ENCODE measurements around the gene TYMP. TPM values are rescaled to one million over a fixed set of nuclear protein-coding genes. Genes with fewer than 3 reads are reported as not detected.

TYMP gene
- total RNA-seq (2022) (41.0 and 54.4 TPM in 2 replicates), Bru-seq, nascent RNA (percentile 64 among the genes with signal in this experiment), BruChase-seq, experiment 1, labeled RNA remaining after a 6-hour chase (percentile 65 among the genes with signal in this experiment), BruChase-seq, experiment 2, labeled RNA remaining after a 2-hour chase (percentile 65 among the genes with signal in this experiment)
- long read RNA-seq, transcript TYMP-202 (10 exons, 1,614 nt) = minor isoform, 21 of 226 reads
- long read RNA-seq, transcript TYMP-208 (9 exons, 1,751 nt) = minor isoform, 20 of 226 reads
- long read RNA-seq, transcript TYMP-201 (10 exons, 1,630 nt) = major isoform, 105 of 226 reads
- long read RNA-seq, partial matches to known transcripts = 29 of 226 reads
- long read RNA-seq, other reads (novel, unspliced or antisense) = 48 of 226 reads

- peaks cover 46% of the 10 kb centered on the region for H3K36me3 Mint-ChIP-seq (ENCODE audit: insufficient read depth, unreplicated experiment)
- no peak for TF ChIP-seq CTCF (IDR thresholded peaks at IDR 0.05; ENCODE audit: unreplicated experiment)
- peak within 1 kb of the TSS; percentile 85 for H3K4me3 Mint-ChIP-seq (ENCODE audit: unreplicated experiment)
- CTCF ChIA-PET = no interaction called here
- POLR2A ChIA-PET = interaction anchor here (0.6 to 7.1 kb wide), 11 partner anchors 9 to 98 kb away, joined by 3 to 170 read pairs (median 9); partner anchors contain the start of genes ARSA, CHKB, KLHDC7B and LMF2
- BruUV-seq (replicated peaks) = no TSS peak
- H3K27ac Mint-ChIP-seq (ENCODE audit: low read depth, unreplicated experiment) = peak within 1 kb of the TSS; percentile 97
- peak; percentile 90 for DNase-seq (ENCODE audit: unreplicated experiment)
- peaks cover 22% of the 10 kb centered on the region for H3K4me1 Mint-ChIP-seq (ENCODE audit: insufficient read depth, unreplicated experiment)
- no peaks in the 10 kb centered on the region for H3K9me3 Mint-ChIP-seq (ENCODE audit: unreplicated experiment)
- no peaks in the 10 kb centered on the region for H3K27me3 Mint-ChIP-seq (ENCODE audit: insufficient read depth, unreplicated experiment)
- intact Hi-C loops (cut with micrococcal nuclease) = loop anchor here (2.0 to 5.0 kb wide), 2 partner anchors 52 to 91 kb away; partner anchors contain the start of gene CHKB
These were observed at the start of gene TYMP for GRCh38 chr22:50529897-50530579. TYMP (minus strand) TSS chr22:50530012; CDS start chr22:50529709, 303 bp downstream.

GRCh38 chr22:50578776-50579310 lies 49.0 kb upstream of the TYMP start:
- no peak overlapping the region for H3K4me3 Mint-ChIP-seq (ENCODE audit: unreplicated experiment)
- no peak for DNase-seq (ENCODE audit: unreplicated experiment)
- no peak for TF ChIP-seq CTCF (IDR thresholded peaks at IDR 0.05; ENCODE audit: unreplicated experiment)
- no TSS peak for BruUV-seq (replicated peaks)
- H3K27me3 Mint-ChIP-seq (ENCODE audit: insufficient read depth, unreplicated experiment) = no peaks in the 10 kb centered on the region
- ChIA-PET POLR2A (interaction anchor here (1.1 to 1.3 kb wide), 2 partner anchors 13 to 40 kb away, joined by 3 to 9 read pairs; no protein-coding TSS in a partner anchor), CTCF (interaction anchor here (0.5 to 1.5 kb wide), 4 partner anchors 13 to 34 kb away, joined by 3 to 6 read pairs (median 4); partner anchors contain the start of gene SYCE3)
- H3K4me1 Mint-ChIP-seq (ENCODE audit: insufficient read depth, unreplicated experiment) = no peaks in the 10 kb centered on the region
- H3K36me3 Mint-ChIP-seq (ENCODE audit: insufficient read depth, unreplicated experiment) = peaks cover 22% of the 10 kb centered on the region
- intact Hi-C loops (cut with micrococcal nuclease) = no loop called here
- H3K27ac Mint-ChIP-seq (ENCODE audit: low read depth, unreplicated experiment) = no peak overlapping the region
- H3K9me3 Mint-ChIP-seq (ENCODE audit: unreplicated experiment) = no peaks in the 10 kb centered on the region

- Mint-ChIP-seq H3K27ac (ENCODE audit: low read depth, unreplicated experiment) (no peak within 1 kb of the TSS), H3K36me3 (ENCODE audit: insufficient read depth, unreplicated experiment) (peaks cover 25% of the 10 kb centered on the region), H3K9me3 (ENCODE audit: unreplicated experiment) (no peaks in the 10 kb centered on the region), H3K4me1 (ENCODE audit: insufficient read depth, unreplicated experiment) (no peaks in the 10 kb centered on the region), H3K27me3 (ENCODE audit: insufficient read depth, unreplicated experiment) (no peaks in the 10 kb centered on the region), H3K4me3 (ENCODE audit: unreplicated experiment) (no peak within 1 kb of the TSS)
- no peak for DNase-seq (ENCODE audit: unreplicated experiment)
- POLR2A ChIA-PET = interaction anchor here (1.1 to 1.3 kb wide), 2 partner anchors 13 to 41 kb away, joined by 3 to 9 read pairs; no protein-coding TSS in a partner anchor
- no TSS peak for BruUV-seq (replicated peaks)
- no peak for TF ChIP-seq CTCF (IDR thresholded peaks at IDR 0.05; ENCODE audit: unreplicated experiment)
- intact Hi-C loops (cut with micrococcal nuclease) = no loop called here
- CTCF ChIA-PET = interaction anchor here (0.6 to 1.5 kb wide), 3 partner anchors 12 to 33 kb away, joined by 3 to 5 read pairs (median 3); partner anchors contain the start of gene SYCE3
These were observed 48.4 kb upstream of the TYMP start, which contains the start of gene CPT1B for GRCh38 chr22:50577987-50578775. CPT1B (minus strand) TSS chr22:50578427; CDS start chr22:50577915, 512 bp downstream.
